Astrocyte (in vitro differentiated cells and primary cell): ENCODE results near the gene SEPTIN3.

ENCODE experiments used
- CTCF ChIP-seq: IDR thresholded peaks from 2 replicates; pipeline ENCODE4 v1.5.1; 2011; ENCODE audit warnings: low read depth, mild to moderate bottlenecking, inconsistent platforms, low read length, moderate library complexity; ENCODE audit not compliant: insufficient read depth
- EZH2 ChIP-seq: IDR thresholded peaks from 2 replicates; pipeline ENCODE4 v1.6.1; 2012; ENCODE audit warnings: mild to moderate bottlenecking, low read length, inconsistent platforms; ENCODE audit not compliant: insufficient read depth

GRCh38 chr22:41996826-41997225 is 27.6 kb downstream of the SEPTIN3 start:
- no peak for TF ChIP-seq CTCF
- no peak for TF ChIP-seq EZH2
